ENCODE data around the gene CTNS.
"Not testable (repeated sequence)": the region's sequence is repeated elsewhere in the genome, so short reads cannot be mapped to it uniquely, and the experiment has no call there.

Gene CTNS

DNA sequence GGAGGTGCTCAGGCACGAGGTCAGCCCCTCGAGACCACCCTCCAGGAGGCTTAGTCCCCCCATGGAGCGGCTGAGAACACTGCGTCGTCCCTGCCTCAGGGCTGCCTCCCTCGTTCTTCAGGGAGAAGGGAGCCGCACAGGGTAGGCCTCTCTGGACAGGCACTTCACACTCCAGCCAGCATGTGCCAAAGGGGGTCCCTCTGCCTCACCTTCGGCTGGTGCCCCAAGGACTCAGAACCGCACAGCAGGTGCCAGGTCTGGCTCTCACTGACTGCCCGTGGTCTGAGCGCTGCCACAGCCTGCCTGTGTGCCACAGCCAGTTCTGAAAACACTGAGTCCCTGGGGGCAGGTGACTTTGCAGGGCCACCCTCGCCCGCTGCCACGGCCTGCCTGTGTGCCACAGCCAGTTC is 52.3 kb downstream of the CTNS start:
- no peak for DNase-seq

DNA sequence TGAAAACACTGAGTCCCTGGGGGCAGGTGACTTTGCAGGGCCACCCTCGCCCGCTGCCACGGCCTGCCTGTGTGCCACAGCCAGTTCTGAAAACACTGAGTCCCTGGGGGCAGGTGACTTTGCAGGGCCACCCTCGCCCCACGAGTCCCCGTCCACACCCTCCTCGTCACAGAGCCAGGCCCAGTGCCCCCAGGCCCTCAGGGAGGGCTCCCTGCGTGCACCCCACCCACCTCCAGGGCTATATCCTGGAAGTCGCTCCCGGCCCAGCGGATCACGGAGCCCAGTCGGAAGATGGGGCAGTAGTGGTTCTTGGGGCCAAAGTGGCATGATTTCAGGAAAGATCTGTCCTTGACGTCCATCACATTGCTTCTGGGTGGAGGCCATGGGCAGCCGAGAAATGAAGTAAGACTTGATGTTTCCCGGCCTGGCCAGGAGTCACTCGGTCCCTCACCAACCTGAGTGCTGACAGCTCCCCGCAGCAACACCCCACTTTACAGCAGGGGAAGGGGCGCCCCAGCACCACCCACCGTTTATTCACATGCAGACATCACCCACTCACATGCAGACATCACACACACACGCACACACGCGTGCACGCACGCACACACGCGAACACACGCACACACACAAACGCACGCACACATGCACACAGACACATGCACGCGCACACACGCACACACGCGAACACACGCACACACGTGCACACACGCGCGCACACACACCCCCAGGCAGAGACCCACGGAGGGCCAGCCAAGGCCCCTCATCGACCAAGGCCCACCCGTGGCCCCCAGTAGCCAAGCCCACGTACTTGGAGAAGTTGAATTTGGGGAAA is 52.9 kb downstream of the CTNS start:
- DNase-seq, result no peak

DNA sequence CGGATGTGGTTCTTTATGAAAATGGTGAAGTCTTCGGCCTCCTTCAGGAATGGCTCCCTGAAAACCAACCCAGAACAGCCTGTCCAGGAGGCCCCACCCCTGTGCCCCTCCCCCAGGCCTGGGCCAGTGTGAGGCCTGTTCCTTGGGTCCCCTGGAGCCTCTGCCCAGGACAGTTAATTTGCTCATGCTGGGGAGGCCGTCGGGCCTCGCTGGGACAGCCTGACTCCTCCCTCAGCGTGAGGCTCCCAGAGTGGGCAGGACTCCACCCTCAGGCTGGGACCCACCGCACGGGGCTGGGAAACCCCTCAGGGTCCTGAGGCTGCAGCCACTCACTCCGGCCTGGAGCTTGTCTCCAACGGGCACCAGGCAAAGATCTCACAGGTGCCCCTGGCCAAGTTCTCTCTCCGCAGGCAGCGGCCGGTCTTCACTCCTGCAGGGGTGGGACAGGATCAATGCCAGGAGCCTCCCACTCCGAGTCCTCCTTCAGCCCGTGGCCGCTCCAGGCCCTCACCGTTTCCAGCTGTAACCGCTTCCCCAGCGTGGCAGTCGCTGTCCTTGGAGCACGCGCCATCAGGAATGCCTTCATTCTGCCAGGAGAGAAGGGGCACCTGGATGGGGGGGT is 53.6 kb downstream of the CTNS start:
- DNase-seq, result no peak

DNA sequence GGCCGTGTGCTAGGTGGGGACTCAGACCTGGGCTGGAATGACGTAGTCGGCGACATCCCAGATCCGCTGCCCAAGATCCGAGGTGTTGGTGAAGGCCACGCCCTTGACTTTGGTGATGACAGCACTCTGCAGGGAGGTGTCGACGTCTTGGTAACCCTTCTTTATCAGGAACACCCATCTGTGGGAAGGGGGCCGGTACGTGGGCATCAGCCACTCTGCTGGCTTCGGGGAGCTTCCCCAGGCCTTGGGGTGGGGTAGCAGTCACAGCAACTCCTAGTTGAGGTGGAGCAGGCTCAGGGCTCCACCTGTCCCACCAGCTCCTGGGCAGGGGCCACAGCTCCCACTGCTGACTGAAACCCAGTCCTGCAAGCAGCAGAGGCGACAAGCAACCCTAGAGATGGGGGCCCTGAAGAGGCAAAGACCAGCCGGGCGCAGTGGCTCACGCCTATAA is 55.1 kb downstream of the CTNS start:
- DNase-seq, result no peak

DNA sequence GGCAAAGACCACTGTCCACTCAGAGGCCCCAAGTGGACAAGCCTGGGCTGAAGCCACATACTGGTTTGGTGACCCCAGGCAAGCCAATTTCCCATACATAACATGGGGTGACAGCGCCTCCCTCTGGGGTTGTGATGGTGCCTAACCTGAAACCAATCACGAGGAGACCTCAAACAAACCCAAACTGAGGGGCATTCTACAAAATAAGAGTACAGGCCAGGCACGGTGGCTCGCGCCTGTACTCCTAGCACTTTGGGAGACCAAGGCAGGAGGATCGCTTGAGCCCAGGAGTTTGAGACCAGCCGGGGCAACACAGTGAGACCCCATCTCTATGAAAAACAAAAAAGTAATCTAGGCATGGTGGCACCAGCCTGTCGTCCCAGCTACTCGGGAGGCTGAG is 55.8 kb downstream of the CTNS start:
- no peak for DNase-seq

DNA sequence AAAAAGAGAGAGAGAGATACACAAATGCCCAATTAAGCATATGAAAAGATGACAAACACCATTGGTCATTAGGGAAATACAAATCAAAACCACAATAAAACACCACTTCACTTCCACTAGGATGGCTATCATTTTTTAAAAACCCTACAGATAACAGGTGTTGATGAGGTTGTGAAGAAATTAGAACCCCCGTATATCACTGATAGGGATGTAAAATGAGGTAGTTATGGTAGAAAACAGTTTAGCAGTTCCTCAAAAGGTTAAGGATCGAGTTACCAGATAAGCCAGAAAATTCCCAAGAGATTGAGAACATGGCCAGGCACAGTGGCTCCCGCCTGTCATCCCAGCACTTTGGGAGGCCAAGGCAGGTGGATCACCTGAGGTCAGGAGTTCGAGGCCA is 56.6 kb downstream of the CTNS start:
- DNase-seq, result no peak

DNA sequence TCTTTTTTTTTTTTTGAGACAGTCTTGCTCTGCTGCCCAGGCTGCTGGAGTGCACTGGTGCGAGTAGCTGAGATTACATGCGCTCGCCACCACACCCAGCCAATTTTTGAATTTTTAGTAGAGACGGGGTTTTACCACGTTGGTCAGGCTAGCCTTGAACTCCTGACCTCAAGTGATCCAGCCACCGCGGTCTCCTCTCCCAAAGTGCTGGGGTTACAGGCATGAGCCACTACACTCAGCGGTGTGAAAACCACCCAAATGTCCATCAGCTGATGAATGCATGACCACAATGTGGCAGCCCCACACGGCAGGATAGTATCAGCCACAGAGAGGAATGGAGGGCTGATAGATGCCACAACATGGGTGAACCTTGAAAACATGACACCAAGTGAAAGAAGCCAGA is 57.3 kb downstream of the CTNS start:
- DNase-seq, result no peak

DNA sequence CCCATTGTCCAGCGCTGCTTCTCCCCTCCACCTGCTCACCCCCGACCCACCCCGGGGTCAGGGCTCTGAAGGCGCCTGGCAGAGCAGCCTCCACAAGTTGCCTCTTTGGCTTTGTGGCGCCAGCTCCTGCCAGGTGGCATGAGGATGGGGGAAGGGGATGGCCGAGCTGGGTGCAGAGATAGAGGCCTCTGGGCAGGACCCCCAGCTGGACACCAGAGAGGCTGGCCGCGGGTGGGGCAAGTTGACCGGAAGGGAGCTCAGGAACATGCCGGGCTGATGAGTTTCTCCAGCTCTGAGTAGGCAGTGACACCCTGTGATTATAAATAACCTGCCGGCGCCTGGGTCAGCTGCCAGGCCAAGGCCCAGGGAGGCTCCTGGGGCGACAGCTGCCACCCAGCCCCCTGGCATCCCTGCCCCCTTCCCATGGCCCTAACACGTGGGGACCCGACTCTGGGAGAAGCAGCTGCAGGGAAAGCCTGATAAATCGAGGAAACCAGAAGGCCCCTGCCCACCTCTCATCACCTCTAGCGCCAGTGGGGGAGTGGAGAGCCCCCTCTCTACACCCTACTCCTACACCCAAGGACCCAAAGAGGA is 58.7 kb downstream of the CTNS start:
- DNase-seq, result no peak

DNA sequence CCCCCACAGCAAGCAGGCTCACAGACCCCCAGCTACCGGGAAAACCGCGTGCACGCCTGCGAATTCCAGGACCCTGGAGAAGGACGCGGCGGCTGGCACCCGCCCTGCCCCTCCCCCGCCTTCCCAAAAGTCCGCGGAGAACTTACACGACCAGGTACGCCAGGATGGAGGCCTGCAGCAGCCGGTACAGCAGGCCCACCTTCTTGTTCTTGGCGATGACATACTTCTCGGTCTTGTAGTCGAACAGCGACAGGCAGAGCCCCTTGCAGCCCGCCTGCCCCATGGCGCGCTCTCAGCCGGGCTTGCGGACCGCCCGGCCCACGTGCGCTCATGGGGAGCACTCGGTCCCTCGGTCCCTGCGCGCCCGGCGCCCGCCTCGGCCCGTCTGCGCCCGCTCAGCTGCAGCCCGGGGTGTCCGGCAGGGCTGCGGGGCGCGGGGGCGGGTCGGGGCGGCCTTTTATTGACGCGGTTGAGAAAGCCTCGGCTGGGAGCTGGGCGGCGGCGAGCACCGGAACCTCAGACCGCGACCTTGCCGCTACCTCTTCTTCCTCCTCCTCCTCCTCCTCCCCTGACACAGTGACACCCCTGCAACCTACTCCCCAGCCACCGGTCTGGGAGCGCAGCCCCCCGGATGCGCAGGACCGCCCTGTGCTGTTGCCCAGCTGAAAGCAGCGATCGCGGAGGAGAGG is 59.3 kb downstream of the CTNS start, which contains the start of gene P2RX5:
TSS of gene P2RX5 (minus strand) at position 433 of the 689 bp plus-strand sequence. CDS start at position 283, 150 bp downstream.
- no peak for DNase-seq

DNA sequence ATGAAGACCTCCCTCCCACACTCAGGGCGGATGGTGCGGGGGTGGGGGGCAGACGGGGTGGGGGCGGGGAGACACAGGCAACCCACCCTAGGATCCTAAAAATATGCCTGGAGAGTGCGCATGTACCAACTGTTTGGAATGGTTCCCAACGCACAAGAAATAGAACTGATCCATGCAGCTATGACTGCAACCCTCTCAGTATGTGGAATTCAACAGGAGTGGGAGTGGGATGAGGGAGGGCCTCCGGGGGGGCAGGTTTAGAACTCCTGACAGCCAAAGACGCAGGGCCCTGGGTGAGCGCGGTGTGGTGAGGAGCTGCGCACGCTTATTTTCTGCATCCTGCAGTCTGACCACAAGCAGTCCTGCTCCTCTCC is 60.5 kb downstream of the CTNS start:
- no peak for DNase-seq

DNA sequence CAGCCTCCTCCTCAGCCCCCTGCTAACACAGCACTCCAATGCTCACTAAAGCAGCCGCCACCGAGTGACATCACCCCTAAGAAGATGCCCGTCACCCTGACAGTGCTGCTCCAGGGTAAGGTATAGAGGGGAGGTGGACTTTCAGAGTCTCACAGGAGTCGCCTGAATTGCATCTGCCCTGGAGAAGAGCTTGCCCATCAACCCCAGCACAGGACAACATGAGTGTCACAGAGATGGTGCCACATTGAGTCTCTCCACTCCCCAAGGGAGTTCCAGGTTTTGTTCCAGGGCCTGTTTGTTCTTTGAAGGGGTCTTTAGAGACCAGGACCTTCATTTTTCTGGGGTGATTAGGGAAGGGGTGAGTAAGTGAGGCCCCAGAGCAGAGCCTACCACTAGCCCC is 61.6 kb downstream of the CTNS start:
- no peak for DNase-seq

DNA sequence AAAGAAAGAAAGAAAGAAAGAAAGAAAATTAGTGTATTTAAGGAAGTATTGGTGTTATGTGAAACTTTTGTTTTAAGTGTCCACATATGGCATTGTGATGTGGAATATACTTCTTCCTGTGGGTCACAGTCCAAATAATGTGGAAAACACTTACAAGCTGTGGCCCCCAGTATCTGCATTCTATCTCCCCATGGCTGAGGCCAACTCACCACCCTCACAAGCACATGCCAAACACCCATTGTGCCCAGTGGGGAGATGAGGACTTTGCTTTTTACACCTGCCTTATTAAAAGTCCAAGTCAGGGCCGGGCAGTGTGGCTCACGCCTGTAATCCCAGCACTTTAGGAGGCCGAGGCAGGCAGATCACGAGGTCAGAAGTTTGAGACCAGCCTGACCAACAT is 63.4 kb downstream of the CTNS start:
- DNase-seq, result no peak

DNA sequence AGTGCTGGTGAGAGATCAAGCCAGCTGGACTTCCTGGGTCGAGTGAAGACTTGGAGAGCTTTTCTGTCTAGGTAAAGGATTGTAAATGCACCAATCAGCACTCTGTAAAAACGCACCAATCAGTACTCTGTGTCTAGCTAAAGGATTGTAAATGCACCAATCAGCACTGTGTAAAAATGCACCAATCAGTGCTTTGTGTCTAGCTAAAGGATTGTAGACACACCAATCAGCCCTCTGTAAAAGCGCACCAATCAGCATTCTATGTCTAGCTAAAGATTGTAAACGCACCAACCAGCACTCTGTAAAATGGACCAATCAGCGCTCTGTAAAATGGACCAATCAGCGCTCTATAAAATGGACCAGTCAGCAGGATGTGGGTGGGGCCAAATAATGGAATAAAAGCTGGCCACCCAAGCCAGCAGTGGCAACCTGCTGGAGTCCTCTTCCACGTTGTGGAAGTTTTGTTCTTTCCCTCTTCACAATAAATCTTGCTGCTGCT is 65.5 kb downstream of the CTNS start:
- not testable (repeated sequence) for DNase-seq

DNA sequence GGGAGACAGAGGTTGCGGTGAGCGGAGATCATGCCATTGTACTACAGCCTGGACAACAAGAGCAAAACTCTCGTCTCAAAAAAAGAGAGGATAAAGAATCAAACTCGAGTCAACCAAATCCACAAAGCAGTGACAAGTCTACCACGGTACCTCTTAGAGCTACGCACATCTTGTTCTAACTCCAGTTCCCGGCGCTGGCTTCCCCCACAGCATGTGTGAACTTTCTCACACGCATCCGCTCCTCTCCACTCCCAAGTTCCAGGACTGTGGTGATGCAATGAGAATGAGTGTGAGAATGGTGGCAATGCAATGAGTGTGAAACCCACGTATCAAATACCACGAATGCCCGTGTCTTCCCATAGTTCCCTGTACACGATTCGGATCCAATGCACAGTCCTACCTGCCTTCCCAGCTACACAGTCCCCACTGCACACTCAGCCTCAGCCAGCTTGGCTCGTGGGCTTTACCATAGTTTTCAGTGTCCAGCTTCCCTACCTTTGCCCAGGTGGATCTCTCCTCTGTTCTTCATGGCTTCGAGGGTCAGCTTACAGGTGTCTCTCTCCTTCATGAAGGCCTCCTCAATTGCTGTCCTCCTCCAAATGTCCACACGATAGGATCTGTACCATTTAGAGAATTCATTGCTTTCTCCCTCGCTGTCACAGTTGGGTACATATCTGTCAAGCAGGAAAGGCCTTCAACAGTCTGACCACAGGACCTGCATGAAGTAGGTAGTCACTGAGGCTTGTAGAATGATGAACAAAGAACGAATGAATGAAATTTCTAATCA is 68.6 kb downstream of the CTNS start:
- DNase-seq, result no peak

DNA sequence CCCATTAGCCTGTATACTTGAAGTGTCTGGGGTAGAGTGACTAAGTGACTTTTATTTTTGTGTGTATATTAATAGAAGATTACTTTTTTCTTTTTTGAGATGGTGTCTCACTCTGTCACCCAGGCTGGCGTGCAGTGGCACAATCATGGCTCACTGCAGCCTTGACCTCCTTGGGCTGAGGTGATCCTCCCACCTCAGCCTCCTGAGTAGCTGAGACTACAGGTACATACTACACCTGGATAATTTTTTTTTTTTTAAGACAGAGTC is 69.1 kb downstream of the CTNS start:
- not testable (repeated sequence) for DNase-seq

DNA sequence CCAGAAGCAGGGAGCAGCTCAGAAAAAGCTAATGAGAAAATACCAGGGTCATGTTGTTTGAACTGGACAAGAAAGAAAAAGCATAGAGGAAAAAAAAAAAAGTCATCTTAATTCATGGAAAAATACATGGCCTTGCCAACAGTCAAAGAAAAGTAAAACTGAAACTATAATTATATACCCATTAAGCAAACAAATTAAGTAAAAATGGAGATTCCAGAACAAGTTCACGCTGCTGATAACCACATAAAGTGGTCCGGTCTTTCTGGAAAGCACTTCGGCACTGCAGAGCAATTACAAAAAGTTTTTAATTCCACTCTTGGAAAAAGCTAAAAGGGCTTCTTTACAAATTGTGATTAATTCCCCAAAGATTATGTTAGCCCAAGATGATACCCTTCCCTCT is 71.8 kb downstream of the CTNS start:
- no peak for DNase-seq

DNA sequence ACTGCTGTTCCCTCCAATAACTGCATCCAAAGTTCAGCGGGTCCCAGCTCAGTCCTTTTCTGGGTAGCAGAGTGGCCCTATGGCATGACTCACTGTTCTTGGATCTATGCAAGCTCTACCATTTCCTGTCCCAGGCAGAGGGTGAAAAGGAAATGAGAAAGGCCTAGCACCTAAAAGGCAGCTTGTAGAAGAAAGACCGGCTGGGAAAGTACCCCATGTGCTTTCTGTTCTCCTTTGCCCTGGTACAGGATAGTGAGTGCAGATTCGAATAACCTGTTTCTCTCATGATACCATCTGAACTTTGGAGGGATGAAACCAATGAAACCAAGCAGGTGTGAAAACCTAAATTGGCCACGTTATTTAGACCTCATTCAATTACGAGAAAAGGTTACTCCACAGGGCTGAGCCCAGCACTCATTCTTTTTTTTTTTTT is 74.4 kb downstream of the CTNS start:
- no peak for DNase-seq
